Body of pancreas (tissue), 4 donors: Measurements from ENCODE around the gene JSRP1.

Experiments
- POLR2A ChIP-seq, 3 donors: fragments of 450-650 bp; IDR thresholded peaks; one replicate each; pipeline ENCODE4 v1.6.1; 2016; ENCODE audit warnings: antibody characterized with exemption in 3 of 3, mild to moderate bottlenecking in 2 of 3
- TF ChIP-seq, protein P1 (sequence below), 7 experiments: fragments of 450-650 bp in 4 of 7; fragments of 200-600 bp in 3 of 7; sonication (generic) in 3 of 7; IDR thresholded peaks; one replicate each; pipeline ENCODE4 v1.5.1; 2016 to 2019; ENCODE audit warnings: antibody characterized with exemption in 7 of 7

DNA sequence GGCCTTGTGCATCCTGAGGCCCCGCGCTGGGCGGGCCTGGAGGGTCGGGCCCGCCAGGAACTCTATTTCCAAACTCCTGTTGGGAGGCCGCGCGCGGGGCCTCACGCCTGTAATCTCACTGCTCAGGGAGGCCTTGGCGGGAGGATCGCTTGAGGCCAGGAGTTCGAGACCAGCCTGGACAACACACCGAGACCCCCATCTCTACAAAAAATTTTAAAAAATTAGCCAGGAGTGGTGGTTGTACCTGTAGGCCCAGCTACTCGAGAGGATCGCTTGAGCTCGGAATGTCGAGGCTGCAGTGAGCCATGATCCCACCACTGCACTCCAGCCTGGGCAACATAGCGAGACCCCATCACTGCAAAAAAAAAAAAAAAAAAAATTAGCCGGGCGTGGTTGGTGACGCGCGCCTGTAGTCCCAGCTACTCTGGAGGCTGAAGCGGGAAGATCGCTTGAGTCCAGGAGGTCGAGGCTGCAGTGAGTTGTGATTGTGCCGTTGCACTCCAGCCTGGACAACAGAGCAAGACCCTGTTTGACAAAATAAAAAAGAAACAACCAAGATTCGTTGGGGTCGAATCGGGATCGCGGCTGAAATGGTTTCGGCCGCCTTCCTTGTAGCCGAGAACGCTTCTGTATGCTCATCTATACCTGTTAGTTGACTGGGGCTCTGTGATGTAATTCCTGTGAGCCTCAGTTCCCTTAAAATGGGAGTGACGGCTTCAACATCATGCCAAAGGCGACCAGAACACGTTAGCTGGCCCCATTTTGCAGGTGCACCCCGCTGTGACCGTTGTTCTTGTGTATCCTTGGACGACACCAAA lies 19.0 kb downstream of the JSRP1 start:
- TF ChIP-seq, protein P1, sequence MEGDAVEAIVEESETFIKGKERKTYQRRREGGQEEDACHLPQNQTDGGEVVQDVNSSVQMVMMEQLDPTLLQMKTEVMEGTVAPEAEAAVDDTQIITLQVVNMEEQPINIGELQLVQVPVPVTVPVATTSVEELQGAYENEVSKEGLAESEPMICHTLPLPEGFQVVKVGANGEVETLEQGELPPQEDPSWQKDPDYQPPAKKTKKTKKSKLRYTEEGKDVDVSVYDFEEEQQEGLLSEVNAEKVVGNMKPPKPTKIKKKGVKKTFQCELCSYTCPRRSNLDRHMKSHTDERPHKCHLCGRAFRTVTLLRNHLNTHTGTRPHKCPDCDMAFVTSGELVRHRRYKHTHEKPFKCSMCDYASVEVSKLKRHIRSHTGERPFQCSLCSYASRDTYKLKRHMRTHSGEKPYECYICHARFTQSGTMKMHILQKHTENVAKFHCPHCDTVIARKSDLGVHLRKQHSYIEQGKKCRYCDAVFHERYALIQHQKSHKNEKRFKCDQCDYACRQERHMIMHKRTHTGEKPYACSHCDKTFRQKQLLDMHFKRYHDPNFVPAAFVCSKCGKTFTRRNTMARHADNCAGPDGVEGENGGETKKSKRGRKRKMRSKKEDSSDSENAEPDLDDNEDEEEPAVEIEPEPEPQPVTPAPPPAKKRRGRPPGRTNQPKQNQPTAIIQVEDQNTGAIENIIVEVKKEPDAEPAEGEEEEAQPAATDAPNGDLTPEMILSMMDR (IDR thresholded peaks at IDR 0.05) = no peak
- no peak for TF ChIP-seq POLR2A (IDR thresholded peaks at IDR 0.05)
